ENCODE data around the gene AZIN2. TPM values are rescaled to one million over a fixed set of nuclear protein-coding genes. Genes with fewer than 3 reads are reported as not detected.

AZIN2 gene
- total and polyA plus RNA-seq, 2 of the 13 experiments (the other 11 are each of a cell fraction or from before 2014, with no cell fraction given) = 1.7 to 3.5 TPM

DNA sequence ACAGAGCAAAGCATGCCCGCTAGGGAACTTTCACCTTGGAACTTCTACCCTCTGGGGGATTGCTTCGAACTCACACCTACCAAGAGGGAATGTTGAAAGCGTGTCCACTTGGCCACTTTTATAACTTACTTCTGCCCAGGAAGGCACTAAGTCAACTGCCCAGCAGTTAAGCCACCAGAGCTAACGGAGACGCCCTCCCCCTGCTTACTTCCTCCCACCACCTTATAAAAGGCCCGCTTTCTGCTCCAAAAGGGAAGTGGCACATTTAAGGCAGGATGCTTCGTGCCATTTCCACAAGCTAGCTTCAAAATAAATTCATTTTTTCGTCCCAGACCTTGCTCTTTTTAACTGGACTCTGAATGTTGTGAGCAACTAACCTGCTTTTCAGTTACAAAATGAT, 41.1 kb upstream of the AZIN2 start:
- Histone ChIP-seq H3K4me1 (ENCODE audit: insufficient read depth, low read length) (peaks cover 72% of the 10 kb centered on the region), H2AFZ (ENCODE audit: low read length) (peak overlapping the region; percentile 74), H4K20me1 (ENCODE audit: insufficient read depth, low read length) (0 out of 2 replicates have a peak, but pooled peaks cover 5% of the 10 kb centered on the region), H3K9me3 (ENCODE audit: low read length) (no peaks in the 10 kb centered on the region), H3K4me3 (replicated peaks in 1 of 3; ENCODE audit: insufficient read depth in 1 of 3, low read depth in 2 of 3, low read length in 3 of 3) (peak overlapping the region in 2 of 3 experiments; percentile 22 to 31; a peak in 3 of 6 replicates), H3K4me2 (ENCODE audit: low read depth, low read length) (peak overlapping the region; percentile 75), H3K27me3 (ENCODE audit: control insufficient read depth in 1 of 2, insufficient read depth in 2 of 2, low read length in 2 of 2) (no peaks in the 10 kb centered on the region), H3K27ac (ENCODE audit: extremely low read length, insufficient read depth, low read length) (no peak overlapping the region), H3K9ac (ENCODE audit: insufficient read depth, low read depth, low read length) (no peak overlapping the region), H3K79me2 (ENCODE audit: insufficient read depth, low read length) (peaks cover 18% of the 10 kb centered on the region), H3K36me3 (replicated peaks in 1 of 2; ENCODE audit: control insufficient read depth in 1 of 2, insufficient read depth in 2 of 2, low read length in 2 of 2) (no peaks in the 10 kb centered on the region; a peak in 1 of 5 replicates)
- ChIA-PET POLR2A (no interaction called here), CTCF (ENCODE audit: low intra/inter-chr PET ratio, low total read pairs) (no interaction called here)
- BruUV-seq (replicated peaks) = no TSS peak
- intact Hi-C loops (cut with micrococcal nuclease; ENCODE audit: unreplicated experiment) (loop anchor here (5.0 kb wide), 1 partner anchor 108 kb away; no protein-coding TSS in a partner anchor), in situ Hi-C loops (cut with HindIII; ENCODE audit: extremely low pct_ligation_motif_present, low pct_unique_long_range_greater_than_20kb) (no loop called here)
- DNase-seq (ENCODE audit: low spot score) (no peak), ATAC-seq (no peak), FAIRE-seq (no peak)
- WGBS (ENCODE audit: low lambda C conversion rate) = 25% methylated on average over 8 of the region's 8 CpGs
- TF ChIP-seq, protein P1, sequence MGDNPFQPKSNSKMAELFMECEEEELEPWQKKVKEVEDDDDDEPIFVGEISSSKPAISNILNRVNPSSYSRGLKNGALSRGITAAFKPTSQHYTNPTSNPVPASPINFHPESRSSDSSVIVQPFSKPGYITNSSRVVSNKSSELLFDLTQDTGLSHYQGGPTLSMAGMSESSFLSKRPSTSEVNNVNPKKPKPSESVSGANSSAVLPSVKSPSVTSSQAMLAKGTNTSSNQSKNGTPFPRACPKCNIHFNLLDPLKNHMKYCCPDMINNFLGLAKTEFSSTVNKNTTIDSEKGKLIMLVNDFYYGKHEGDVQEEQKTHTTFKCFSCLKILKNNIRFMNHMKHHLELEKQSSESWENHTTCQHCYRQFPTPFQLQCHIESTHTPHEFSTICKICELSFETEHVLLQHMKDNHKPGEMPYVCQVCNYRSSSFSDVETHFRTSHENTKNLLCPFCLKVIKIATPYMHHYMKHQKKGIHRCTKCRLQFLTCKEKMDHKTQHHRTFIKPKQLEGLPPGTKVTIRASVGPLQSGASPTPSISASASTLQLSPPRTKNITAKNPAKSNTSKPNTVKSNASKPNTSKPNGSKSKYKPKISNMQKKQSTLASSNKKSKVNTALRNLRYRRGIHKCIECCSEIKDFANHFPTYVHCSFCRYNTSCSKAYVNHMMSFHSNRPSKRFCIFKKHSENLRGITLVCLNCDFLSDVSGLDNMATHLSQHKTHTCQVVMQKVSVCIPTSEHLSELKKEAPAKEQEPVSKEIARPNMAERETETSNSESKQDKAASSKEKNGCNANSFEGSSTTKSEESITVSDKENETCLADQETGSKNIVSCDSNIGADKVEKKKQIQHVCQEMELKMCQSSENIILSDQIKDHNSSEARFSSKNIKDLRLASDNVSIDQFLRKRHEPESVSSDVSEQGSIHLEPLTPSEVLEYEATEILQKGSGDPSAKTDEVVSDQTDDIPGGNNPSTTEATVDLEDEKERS (CRISPR knock-in tag; IDR thresholded peaks at IDR 0.05) = no peak
- TF ChIP-seq SMAD1 (CRISPR knock-in tag; IDR thresholded peaks at IDR 0.05; ENCODE audit: borderline replicate concordance, low read depth) = no peak
- TF ChIP-seq, protein P2, sequence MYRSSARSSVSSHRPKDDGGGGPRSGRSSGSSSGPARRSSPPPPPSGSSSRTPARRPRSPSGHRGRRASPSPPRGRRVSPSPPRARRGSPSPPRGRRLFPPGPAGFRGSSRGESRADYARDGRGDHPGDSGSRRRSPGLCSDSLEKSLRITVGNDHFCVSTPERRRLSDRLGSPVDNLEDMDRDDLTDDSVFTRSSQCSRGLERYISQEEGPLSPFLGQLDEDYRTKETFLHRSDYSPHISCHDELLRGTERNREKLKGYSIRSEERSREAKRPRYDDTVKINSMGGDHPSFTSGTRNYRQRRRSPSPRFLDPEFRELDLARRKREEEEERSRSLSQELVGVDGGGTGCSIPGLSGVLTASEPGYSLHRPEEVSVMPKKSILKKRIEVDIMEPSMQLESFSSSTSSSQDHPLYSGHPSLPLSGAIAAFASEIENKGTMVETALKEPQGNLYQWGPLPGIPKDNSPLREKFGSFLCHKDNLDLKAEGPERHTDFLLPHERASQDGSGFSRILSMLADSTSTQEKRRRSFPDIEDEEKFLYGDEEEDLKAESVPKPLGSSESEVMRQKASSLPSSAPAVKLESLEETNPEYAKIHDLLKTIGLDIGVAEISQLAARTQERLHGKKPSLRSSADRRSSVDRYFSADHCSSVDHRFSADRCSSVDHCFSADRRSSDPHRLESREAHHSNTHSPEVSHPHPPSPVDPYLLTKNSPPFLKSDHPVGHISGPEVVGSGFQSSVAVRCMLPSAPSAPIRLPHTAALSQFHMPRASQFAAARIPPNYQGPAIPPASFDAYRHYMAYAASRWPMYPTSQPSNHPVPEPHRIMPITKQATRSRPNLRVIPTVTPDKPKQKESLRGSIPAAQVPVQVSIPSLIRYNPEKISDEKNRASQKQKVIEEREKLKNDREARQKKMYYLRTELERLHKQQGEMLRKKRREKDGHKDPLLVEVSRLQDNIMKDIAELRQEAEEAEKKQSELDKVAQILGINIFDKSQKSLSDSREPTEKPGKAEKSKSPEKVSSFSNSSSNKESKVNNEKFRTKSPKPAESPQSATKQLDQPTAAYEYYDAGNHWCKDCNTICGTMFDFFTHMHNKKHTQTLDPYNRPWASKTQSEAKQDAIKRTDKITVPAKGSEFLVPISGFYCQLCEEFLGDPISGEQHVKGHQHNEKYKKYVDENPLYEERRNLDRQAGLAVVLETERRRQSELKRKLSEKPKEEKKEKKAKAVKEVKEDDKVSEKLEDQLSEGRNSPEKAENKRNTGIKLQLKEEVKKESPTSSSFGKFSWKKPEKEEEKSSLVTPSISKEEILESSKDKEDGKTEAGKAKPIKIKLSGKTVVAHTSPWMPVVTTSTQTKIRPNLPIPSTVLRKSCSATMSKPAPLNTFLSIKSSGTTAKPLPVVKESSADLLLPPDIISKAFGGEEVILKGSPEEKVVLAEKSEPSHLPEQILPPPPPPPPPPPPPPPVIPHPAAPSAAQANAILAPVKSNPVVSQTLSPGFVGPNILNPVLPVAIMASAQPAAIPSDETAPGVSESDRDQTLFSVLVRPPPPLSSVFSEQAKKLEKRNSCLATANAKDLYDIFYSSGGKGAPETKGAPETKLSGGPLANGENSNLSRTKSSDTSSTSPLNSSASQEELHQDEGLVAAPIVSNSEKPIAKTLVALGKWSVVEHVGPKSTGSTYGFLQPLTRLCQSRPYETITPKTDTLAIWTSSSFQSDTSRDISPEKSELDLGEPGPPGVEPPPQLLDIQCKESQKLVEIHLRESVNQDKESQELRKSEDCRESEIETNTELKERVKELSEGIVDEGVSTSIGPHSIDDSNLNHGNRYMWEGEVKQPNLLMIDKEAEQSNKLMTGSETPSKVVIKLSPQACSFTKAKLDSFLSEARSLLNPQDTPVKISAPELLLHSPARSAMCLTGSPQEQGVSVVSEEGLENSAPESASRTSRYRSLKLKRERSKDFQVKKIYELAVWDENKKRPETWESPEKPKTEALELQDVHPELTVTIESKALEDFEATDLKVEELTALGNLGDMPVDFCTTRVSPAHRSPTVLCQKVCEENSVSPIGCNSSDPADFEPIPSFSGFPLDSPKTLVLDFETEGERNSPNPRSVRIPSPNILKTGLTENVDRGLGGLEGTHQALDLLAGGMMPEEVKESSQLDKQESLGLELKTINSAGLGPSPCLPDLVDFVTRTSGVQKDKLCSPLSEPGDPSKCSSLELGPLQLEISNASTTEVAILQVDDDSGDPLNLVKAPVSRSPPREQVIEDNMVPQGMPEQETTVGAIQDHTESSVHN (CRISPR knock-in tag; IDR thresholded peaks at IDR 0.05) = no peak
- no peak for TF ChIP-seq ELF4 (CRISPR knock-in tag; IDR thresholded peaks at IDR 0.05; ENCODE audit: borderline replicate concordance)
- no peak for TF ChIP-seq HNRNPH1 (optimal IDR thresholded peaks at IDR 0.05; ENCODE audit: low read depth, low read length)
- no peak for TF ChIP-seq HCFC1 (IDR thresholded peaks at IDR 0.05; ENCODE audit: low read depth, low read length)
- no peak for TF ChIP-seq ZNF207 (IDR thresholded peaks at IDR 0.05; ENCODE audit: borderline replicate concordance)
- TF ChIP-seq, protein P3, sequence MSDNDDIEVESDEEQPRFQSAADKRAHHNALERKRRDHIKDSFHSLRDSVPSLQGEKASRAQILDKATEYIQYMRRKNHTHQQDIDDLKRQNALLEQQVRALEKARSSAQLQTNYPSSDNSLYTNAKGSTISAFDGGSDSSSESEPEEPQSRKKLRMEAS (IDR thresholded peaks at IDR 0.05) = peak; percentile 20; the same call in 1 of the 2 replicates
- TF ChIP-seq MIER3 (CRISPR knock-in tag; IDR thresholded peaks at IDR 0.05; ENCODE audit: borderline replicate concordance) = no peak
- TF ChIP-seq SMC3 (IDR thresholded peaks at IDR 0.05; ENCODE audit: low read length) = no peak
- peak; percentile 54; the same call in 1 of the 2 replicates for TF ChIP-seq BCL6 (CRISPR knock-in tag; IDR thresholded peaks at IDR 0.05)

All from HepG2 (cell line).